ENCODE measurements around the gene MUC15.

DNA sequence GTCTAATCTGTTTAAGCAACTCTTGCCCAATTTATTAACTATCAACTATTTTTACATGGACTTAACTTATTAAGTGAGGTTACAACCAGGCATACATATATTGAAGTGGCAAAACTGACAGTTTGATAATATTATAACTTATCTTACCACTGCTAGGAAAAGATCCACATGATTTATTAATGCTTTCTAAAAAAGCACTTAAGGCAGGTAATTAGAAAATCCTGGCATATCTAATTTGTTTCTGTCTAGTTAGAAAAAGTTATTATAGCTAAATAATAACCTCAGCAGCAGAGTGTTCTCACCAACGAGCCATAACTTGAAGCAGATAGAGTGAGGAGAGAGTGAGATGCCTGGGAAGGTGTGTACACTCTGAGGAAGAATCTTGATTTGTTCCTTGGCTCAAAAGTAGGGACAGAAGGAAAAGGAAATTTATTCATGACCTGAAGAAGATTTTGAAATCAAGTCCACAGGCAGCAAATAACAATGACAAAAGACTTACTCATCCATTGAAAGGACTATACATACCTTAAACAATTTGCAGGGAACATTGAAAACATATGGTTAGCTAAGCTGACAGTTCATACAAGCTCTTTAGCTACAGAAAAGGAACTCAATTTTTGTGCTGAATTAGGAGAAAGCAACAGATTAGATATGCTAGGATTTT, 7.1 kb upstream of the MUC15 start:
- TF ChIP-seq POLR2A (IDR thresholded peaks at IDR 0.05; ENCODE audit: low read depth, low read length) (no peak), JUN (IDR thresholded peaks at IDR 0.05; ENCODE audit: borderline replicate concordance, insufficient read depth, insufficient read length, low read depth) (no peak), POLR2AphosphoS5 (IDR thresholded peaks at IDR 0.05; ENCODE audit: insufficient read depth, low read depth, low read length) (no peak)
- TF ChIP-seq, protein P1, sequence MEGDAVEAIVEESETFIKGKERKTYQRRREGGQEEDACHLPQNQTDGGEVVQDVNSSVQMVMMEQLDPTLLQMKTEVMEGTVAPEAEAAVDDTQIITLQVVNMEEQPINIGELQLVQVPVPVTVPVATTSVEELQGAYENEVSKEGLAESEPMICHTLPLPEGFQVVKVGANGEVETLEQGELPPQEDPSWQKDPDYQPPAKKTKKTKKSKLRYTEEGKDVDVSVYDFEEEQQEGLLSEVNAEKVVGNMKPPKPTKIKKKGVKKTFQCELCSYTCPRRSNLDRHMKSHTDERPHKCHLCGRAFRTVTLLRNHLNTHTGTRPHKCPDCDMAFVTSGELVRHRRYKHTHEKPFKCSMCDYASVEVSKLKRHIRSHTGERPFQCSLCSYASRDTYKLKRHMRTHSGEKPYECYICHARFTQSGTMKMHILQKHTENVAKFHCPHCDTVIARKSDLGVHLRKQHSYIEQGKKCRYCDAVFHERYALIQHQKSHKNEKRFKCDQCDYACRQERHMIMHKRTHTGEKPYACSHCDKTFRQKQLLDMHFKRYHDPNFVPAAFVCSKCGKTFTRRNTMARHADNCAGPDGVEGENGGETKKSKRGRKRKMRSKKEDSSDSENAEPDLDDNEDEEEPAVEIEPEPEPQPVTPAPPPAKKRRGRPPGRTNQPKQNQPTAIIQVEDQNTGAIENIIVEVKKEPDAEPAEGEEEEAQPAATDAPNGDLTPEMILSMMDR (IDR thresholded peaks at IDR 0.05; ENCODE audit: extremely low read depth in 1 of 2, insufficient read depth in 1 of 2, low read depth in 1 of 2, low read length in 2 of 2), result no peak
- TF ChIP-seq, protein P2, sequence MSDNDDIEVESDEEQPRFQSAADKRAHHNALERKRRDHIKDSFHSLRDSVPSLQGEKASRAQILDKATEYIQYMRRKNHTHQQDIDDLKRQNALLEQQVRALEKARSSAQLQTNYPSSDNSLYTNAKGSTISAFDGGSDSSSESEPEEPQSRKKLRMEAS (IDR thresholded peaks at IDR 0.05; ENCODE audit: insufficient read depth, insufficient read length), result no peak

Data from endothelial cell of umbilical vein (primary cell).